Activated T-helper 1 cell treated with anti-CD3 and anti-CD28 coated beads, Interleukin-12 subunit alpha, Interleukin-12 subunit beta, Interleukin-2, Interleukin-4 antibody, amounts not matched to agents 30 ng/mL and 10 ng/mL and 1 ng/mL, durations not matched to agents 14 hours and 24 hours and 36 hours (primary cell): ENCODE data around the gene CENPW. TPM values are rescaled to one million over a fixed set of nuclear protein-coding genes. Genes with fewer than 3 reads are reported as not detected.

ENCODE experiments used
- DNase-seq: peaks from one replicate; pipeline ENCODE4 v3.0.0; 2021; ENCODE audit warnings: low spot score
- H3K27ac Mint-ChIP-seq: one replicate; pipeline ENCODE4 v1.8.0; 2021; ENCODE audit warnings: mild to moderate bottlenecking, mixed read lengths
- H3K27me3 Mint-ChIP-seq: one replicate; pipeline ENCODE4 v1.8.0; 2022; ENCODE audit warnings: mild to moderate bottlenecking, moderate library complexity, mixed read lengths; ENCODE audit not compliant: insufficient read depth
- H3K36me3 Mint-ChIP-seq: one replicate; pipeline ENCODE4 v1.8.0; 2021; ENCODE audit warnings: low read depth, mixed read lengths
- H3K4me1 Mint-ChIP-seq: one replicate; pipeline ENCODE4 v1.8.0; 2021; ENCODE audit warnings: low read depth, mixed read lengths
- H3K4me3 Mint-ChIP-seq: one replicate; pipeline ENCODE4 v1.8.0; 2021; ENCODE audit warnings: mild to moderate bottlenecking, moderate library complexity, mixed read lengths
- H3K9me3 Mint-ChIP-seq: one replicate; pipeline ENCODE4 v1.8.0; 2021; ENCODE audit warnings: mixed read lengths
- intact Hi-C: fragments of 100-400 bp; cut with micrococcal nuclease; formaldehyde crosslinking; loops from one replicate; pipeline ENCODE4 v1.15.1; 2024
- total RNA-seq: library from RNA; stranded (reverse); gene quantifications from 2 replicates; pipeline ENCODE4 v1.2.3, GENCODE V29; 2022

CENPW gene
- total RNA-seq, 1 donor from 2014 or later = 43.4 TPM

GRCh38 chr6:126380072-126380583, 40.2 kb downstream of the CENPW start:
- H3K4me3 Mint-ChIP-seq = no peak overlapping the region
- no peaks in the 10 kb centered on the region for H3K4me1 Mint-ChIP-seq
- intact Hi-C loops = no loop called here
- no peak for DNase-seq
- H3K27ac Mint-ChIP-seq = no peak overlapping the region
- H3K27me3 Mint-ChIP-seq = no peaks in the 10 kb centered on the region
- peaks cover 15% of the 10 kb centered on the region for H3K9me3 Mint-ChIP-seq
- no peaks in the 10 kb centered on the region for H3K36me3 Mint-ChIP-seq

DNA sequence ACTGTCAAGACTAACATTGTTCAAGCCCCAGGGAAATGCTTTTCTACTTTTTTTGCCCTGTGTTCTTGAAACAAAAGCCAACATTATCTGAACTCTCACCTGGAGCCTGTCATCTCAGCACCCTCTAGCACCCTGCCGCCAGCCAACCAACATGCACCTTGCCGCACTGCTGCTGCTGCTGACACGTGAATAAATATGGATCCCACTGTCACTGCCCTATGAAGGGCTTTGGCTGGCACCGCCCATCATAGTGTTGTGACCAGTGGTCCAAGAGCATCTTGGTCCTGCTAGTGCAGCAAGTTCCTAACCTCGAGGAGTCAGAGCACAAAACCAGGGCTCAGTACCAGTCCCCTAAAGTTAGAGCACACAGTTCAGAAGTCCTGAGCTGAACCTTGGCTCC, 41.6 kb downstream of the CENPW start:
- no peak overlapping the region for H3K27ac Mint-ChIP-seq
- H3K9me3 Mint-ChIP-seq = peaks cover 15% of the 10 kb centered on the region
- no peaks in the 10 kb centered on the region for H3K4me1 Mint-ChIP-seq
- H3K4me3 Mint-ChIP-seq = no peak overlapping the region
- no peak for DNase-seq
- no peaks in the 10 kb centered on the region for H3K27me3 Mint-ChIP-seq
- intact Hi-C loops = no loop called here
- no peaks in the 10 kb centered on the region for H3K36me3 Mint-ChIP-seq

GRCh38 chr6:126383203-126383602, 43.3 kb downstream of the CENPW start:
- no peak for DNase-seq
- Mint-ChIP-seq H3K4me1 (no peaks in the 10 kb centered on the region), H3K4me3 (no peak overlapping the region), H3K27me3 (no peaks in the 10 kb centered on the region), H3K27ac (no peak overlapping the region), H3K9me3 (peaks cover 15% of the 10 kb centered on the region), H3K36me3 (no peaks in the 10 kb centered on the region)
- intact Hi-C loops = no loop called here

- H3K27ac Mint-ChIP-seq = no peak overlapping the region
- intact Hi-C loops = no loop called here
- peaks cover 15% of the 10 kb centered on the region for H3K9me3 Mint-ChIP-seq
- no peaks in the 10 kb centered on the region for H3K27me3 Mint-ChIP-seq
- no peak overlapping the region for H3K4me3 Mint-ChIP-seq
- no peak for DNase-seq
- no peaks in the 10 kb centered on the region for H3K4me1 Mint-ChIP-seq
- no peaks in the 10 kb centered on the region for H3K36me3 Mint-ChIP-seq
These were observed 45.6 kb downstream of the CENPW start for GRCh38 chr6:126385536-126385935.

GRCh38 chr6:126388104-126388598, 48.2 kb downstream of the CENPW start:
- Mint-ChIP-seq H3K4me3 (no peak overlapping the region), H3K9me3 (peaks cover 11% of the 10 kb centered on the region), H3K36me3 (no peaks in the 10 kb centered on the region), H3K27me3 (no peaks in the 10 kb centered on the region), H3K27ac (no peak overlapping the region), H3K4me1 (no peaks in the 10 kb centered on the region)
- intact Hi-C loops = no loop called here
- no peak for DNase-seq

- no peak overlapping the region for H3K4me3 Mint-ChIP-seq
- no peaks in the 10 kb centered on the region for H3K36me3 Mint-ChIP-seq
- intact Hi-C loops = no loop called here
- no peak overlapping the region for H3K27ac Mint-ChIP-seq
- H3K4me1 Mint-ChIP-seq = no peaks in the 10 kb centered on the region
- no peak for DNase-seq
- no peaks in the 10 kb centered on the region for H3K27me3 Mint-ChIP-seq
- no peaks in the 10 kb centered on the region for H3K9me3 Mint-ChIP-seq
These were observed 56.2 kb downstream of the CENPW start for GRCh38 chr6:126396131-126396530.
